WTC11 (cell line): ENCODE results near the gene CELSR1.

ENCODE experiments used
- CBFB ChIP-seq: sonication (generic); formaldehyde crosslinking; IDR thresholded peaks from 2 replicates; pipeline ENCODE4 v1.8.1; 2022; ENCODE audit warnings: mild to moderate bottlenecking, low read depth, missing genetic modification reagents
- FOXK1 ChIP-seq: sonication (generic); formaldehyde crosslinking; IDR thresholded peaks from 2 replicates; pipeline ENCODE4 v1.8.0; 2022; ENCODE audit warnings: mild to moderate bottlenecking, moderate library complexity, missing genetic modification reagents
- HMGXB4 ChIP-seq: sonication (generic); formaldehyde crosslinking; IDR thresholded peaks from 2 replicates; pipeline ENCODE4 v1.8.1; 2023; ENCODE audit warnings: mild to moderate bottlenecking, moderate library complexity, missing genetic modification reagents
- NFYB ChIP-seq: sonication (generic); formaldehyde crosslinking; conservative IDR thresholded peaks from 2 replicates; pipeline ENCODE4 v1.8.0; 2022; ENCODE audit warnings: low read depth, missing genetic modification reagents
- NR2C2 ChIP-seq: sonication (generic); formaldehyde crosslinking; IDR thresholded peaks from 2 replicates; pipeline ENCODE4 v1.8.0; 2022; ENCODE audit warnings: mild to moderate bottlenecking, missing genetic modification reagents
- TEAD4 ChIP-seq: sonication (generic); formaldehyde crosslinking; IDR thresholded peaks from 2 replicates; pipeline ENCODE4 v1.8.0; 2022; ENCODE audit warnings: mild to moderate bottlenecking, missing genetic modification reagents
- TF ChIP-seq, protein P1 (sequence below): fragments of 200-600 bp; IDR thresholded peaks from 2 replicates; pipeline ENCODE4 v1.8.0; 2022; ENCODE audit warnings: antibody characterized with exemption
- TF ChIP-seq, protein P2 (sequence below): fragments of 250-450 bp; sonication (Bioruptor Pico); IDR thresholded peaks from 2 replicates; pipeline ENCODE4 v1.9.0; 2021; ENCODE audit warnings: mild to moderate bottlenecking

GRCh38 chr22:46473021-46473779 lies 64.2 kb downstream of the CELSR1 start:
- TF ChIP-seq NFYB (CRISPR knock-in tag) (no peak), CBFB (CRISPR knock-in tag) (no peak), NR2C2 (CRISPR knock-in tag) (no peak), TEAD4 (CRISPR knock-in tag) (no peak), HMGXB4 (CRISPR knock-in tag) (no peak), FOXK1 (no peak)
- TF ChIP-seq, protein P1, sequence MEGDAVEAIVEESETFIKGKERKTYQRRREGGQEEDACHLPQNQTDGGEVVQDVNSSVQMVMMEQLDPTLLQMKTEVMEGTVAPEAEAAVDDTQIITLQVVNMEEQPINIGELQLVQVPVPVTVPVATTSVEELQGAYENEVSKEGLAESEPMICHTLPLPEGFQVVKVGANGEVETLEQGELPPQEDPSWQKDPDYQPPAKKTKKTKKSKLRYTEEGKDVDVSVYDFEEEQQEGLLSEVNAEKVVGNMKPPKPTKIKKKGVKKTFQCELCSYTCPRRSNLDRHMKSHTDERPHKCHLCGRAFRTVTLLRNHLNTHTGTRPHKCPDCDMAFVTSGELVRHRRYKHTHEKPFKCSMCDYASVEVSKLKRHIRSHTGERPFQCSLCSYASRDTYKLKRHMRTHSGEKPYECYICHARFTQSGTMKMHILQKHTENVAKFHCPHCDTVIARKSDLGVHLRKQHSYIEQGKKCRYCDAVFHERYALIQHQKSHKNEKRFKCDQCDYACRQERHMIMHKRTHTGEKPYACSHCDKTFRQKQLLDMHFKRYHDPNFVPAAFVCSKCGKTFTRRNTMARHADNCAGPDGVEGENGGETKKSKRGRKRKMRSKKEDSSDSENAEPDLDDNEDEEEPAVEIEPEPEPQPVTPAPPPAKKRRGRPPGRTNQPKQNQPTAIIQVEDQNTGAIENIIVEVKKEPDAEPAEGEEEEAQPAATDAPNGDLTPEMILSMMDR, result no peak
- TF ChIP-seq, protein P2, sequence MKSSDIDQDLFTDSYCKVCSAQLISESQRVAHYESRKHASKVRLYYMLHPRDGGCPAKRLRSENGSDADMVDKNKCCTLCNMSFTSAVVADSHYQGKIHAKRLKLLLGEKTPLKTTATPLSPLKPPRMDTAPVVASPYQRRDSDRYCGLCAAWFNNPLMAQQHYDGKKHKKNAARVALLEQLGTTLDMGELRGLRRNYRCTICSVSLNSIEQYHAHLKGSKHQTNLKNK, result no peak
